ENCODE results near the gene PIBF1. TPM values are rescaled to one million over a fixed set of nuclear protein-coding genes. Genes with fewer than 3 reads are reported as not detected.
"Not testable (repeated sequence)": the region's sequence is repeated elsewhere in the genome, so short reads cannot be mapped to it uniquely, and the experiment has no call there.

The PIBF1 gene
- polyA plus RNA-seq, 4 donors, result 40.5 to 44.8 (median 44.6) TPM

- DNase-seq (ENCODE audit: low read depth in 4 of 4, low spot score in 3 of 4), result no peak
Measured at GRCh38 chr13:73000027-73000674, 218.2 kb downstream of the PIBF1 start.

DNA sequence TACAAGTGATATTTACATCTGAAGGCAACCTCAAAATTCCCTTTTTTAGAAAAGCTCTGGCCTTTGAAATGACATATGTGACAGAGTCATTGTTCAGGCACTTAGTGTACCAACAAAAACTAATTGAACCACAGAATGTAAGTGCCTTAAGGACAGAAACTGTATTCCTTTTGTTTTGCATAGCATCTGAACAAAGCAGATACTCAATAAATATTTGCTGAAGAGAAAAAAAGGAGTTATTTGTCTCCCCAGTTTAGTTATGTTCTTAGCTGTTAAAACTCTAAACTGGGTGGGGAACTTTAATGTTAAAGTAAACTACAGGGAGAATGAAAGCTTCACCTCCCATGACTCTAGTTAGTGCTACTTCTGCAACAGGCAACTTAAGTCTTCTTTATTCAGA lies 220.0 kb downstream of the PIBF1 start:
- no peak for DNase-seq (ENCODE audit: low read depth in 4 of 4, low spot score in 3 of 4)

GRCh38 chr13:73011751-73012150 lies 229.8 kb downstream of the PIBF1 start:
- DNase-seq (ENCODE audit: low read depth in 4 of 4, low spot score in 3 of 4), result no peak

DNA sequence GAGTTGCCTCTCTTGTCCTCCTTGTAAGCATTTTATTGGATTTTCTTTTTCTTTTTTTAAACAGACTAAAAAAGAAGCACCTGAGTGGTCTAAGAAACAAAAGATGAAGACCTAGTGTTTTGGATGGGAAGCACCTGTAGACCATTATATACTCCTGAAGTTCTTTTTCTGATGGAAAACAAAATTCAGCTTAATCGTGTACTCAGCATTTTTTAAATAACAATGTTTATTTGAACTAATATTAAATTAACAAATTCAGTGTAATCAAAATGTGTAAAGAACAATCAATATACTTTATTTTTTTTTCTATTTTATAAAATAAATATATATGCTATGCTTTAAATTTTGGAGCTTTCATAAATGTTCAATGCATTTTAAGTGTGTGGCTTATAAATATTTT lies 233.9 kb downstream of the PIBF1 start:
- DNase-seq (ENCODE audit: low read depth in 4 of 4, low spot score in 3 of 4), result no peak

DNA sequence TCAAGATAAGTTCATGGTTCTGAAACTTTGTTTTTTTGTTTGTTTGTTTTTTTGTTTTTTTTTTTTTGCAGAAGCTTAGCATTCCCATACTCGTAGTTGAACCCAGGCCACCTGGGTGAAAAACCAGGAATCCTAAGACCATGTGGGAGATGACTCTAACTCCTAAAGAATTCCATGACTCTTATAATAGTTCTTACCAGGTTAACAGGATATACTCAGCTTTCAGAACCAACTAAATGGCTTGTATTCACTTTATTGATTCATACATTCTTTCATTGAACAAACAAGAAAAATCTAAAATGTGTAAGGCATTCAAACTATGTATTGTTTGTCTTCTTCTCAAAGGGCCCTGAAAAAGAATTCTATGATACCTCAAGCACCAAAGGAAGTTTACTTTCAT lies 236.4 kb downstream of the PIBF1 start:
- DNase-seq (ENCODE audit: low read depth in 4 of 4, low spot score in 3 of 4), result no peak

DNA sequence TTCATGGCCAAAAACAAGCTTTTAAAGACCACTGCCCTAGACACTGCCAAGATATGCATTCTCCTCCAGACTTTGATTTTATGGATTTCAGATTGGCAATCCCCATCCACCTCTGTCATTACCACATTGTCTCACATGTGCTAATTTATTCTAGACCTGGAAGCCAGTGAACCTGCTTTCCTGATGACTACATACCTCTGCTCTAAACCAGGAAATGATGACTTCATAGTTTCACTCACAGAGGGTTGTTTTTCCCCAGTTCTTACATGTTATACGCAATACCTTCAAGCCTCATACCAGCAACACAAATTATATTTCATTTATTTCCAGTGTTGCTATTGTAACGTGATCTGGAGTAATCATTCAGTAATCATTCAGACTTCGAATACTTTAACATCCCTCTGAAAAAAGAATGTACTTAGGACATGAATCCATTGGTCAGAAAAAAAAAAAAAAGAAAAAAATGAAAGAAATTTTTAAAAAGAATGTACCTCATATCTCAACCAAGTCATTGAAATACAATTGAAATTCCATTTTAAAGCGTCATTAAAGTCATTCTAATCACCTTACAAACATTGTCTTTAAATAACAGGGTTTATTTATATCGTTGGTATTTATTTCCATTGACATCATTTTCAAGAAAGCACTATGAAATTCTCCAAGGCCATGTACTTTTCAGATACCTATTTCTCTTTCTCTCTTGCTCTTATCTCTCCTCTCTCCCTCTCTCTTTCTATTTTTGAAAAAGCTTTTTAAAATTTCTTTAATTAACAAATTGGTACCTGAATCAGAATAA lies 243.5 kb downstream of the PIBF1 start:
- DNase-seq (ENCODE audit: low read depth in 4 of 4, low spot score in 3 of 4), result no peak

- no peak for DNase-seq (ENCODE audit: low read depth in 4 of 4, low spot score in 3 of 4)
Measured at GRCh38 chr13:73034901-73035300, 253.0 kb downstream of the PIBF1 start.

DNA sequence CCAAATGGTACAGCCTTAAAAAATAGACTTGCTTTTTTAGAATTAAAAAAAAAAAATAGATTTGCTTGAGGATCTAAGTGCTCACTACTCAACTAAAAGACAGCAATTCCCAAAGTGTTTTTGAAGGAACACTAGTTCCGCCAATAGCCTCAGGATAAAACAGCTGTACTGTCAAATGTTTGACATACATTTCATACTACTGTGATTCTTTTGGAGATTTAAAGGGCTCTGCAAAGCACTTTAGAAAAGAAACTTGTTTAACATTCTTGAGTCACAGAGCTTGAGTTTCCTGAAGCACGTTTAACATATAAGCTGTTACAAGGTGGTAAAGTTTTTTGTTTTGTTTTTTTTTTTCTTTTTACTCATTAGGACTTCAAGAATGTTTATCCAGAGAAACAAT lies 253.7 kb downstream of the PIBF1 start:
- no peak for DNase-seq (ENCODE audit: low read depth in 4 of 4, low spot score in 3 of 4)

DNA sequence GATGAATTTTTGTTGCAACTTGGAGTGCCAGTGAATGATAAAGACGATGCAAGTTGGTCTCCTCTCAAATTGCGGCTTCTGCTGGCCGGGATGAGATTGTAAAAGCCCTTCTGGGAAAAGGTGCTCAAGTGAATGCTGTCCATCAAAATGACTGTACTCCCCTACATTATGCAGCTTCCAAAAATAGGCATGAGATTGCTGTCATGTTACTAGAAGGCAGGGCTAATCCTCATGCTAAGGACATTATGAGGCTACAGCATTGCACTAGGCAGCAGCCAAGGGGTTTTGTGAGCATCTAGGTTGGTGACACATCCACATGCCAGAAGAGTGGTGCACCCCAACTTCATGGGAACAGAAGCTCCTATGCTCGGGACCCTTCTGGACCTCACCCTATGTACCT lies 254.6 kb downstream of the PIBF1 start:
- no peak for DNase-seq (ENCODE audit: low read depth in 4 of 4, low spot score in 3 of 4)

DNA sequence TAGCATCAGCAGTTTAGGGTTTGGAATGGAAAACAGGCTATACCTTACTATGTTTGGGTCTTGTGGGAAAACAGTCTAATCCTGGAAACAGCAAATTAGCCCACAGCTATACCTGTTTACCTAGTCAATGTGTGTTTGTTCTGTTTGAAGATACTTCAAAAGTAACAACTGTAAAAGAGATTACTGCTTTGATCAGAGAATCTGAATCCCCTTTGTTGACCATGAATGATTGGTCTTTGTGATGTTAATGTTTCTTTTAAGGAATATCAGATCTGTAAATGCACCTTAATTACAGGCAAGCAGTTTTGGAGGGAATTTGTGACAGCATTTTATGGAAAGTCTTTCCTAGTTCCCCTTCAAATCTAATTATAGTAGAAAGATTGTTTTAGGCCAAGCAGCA lies 256.1 kb downstream of the PIBF1 start:
- no peak for DNase-seq (ENCODE audit: low read depth in 4 of 4, low spot score in 3 of 4)

- DNase-seq (ENCODE audit: low read depth in 4 of 4, low spot score in 3 of 4), result no peak
Measured at GRCh38 chr13:73039201-73040108, 257.5 kb downstream of the PIBF1 start.

DNA sequence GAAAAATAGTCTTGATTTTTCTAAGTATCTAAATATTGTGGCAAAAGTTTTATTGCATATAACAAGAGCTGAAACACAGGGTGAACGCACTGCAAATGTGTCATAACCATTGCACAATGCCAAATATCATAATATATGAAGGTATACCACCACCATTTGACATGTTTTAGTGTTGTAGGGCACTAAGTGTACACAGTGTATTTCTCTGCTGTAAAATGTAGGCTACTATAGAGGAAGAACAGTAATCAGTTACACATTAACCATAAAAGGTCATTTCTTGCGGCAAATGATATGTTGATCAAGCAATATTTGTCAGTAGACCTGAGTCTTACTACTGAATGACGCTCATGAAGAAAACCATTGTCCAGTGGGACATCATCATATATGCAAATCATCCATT lies 258.6 kb downstream of the PIBF1 start:
- DNase-seq (ENCODE audit: low read depth in 4 of 4, low spot score in 3 of 4), result no peak

- DNase-seq (ENCODE audit: low read depth in 4 of 4, low spot score in 3 of 4), result no peak
Measured at GRCh38 chr13:73040968-73041596, 259.1 kb downstream of the PIBF1 start.

GRCh38 chr13:73045031-73045430 lies 263.1 kb downstream of the PIBF1 start:
- no peak for DNase-seq (ENCODE audit: low read depth in 4 of 4, low spot score in 3 of 4)

GRCh38 chr13:73048615-73049014 lies 266.7 kb downstream of the PIBF1 start:
- DNase-seq (ENCODE audit: low read depth in 4 of 4, low spot score in 3 of 4), result not testable (repeated sequence)

DNA sequence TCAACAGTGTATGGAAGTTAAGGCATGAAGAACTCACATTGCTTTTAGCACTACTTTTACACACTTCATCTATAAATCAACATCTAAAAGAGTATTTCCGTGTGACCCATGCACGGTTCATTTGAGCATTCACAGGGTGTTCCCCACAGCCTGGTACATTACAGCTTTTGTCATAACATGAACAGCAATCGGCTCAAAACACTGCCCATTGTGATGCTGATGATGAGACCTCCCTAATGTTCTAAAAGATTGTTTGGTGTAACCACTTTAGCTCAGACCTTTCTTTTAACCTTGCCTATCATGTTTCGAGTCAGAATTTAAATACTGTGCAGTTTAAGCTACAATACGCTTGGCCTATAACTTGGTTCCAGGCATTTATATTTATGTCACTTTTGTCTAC lies 272.8 kb downstream of the PIBF1 start:
- DNase-seq (ENCODE audit: low read depth in 4 of 4, low spot score in 3 of 4), result no peak

- DNase-seq (ENCODE audit: low read depth in 4 of 4, low spot score in 3 of 4), result no peak
Measured at GRCh38 chr13:73055813-73056564, 274.1 kb downstream of the PIBF1 start.

GRCh38 chr13:73056565-73056962 lies 274.6 kb downstream of the PIBF1 start:
- no peak for DNase-seq (ENCODE audit: low read depth in 4 of 4, low spot score in 3 of 4)

GRCh38 chr13:73057284-73058063 lies 275.5 kb downstream of the PIBF1 start:
- no peak for DNase-seq (ENCODE audit: low read depth in 4 of 4, low spot score in 3 of 4)

DNA sequence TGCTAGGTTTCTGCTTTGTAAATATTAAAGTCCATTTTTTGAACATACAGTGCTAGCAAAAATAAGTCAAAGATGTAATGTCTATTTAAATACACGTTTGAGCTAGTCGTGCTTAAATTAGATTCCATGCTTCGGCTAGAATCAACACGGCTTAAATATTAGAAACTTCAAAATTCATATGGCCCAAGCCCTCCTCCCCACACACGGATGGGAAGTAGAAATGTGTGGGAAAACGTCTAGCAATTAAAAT lies 276.1 kb downstream of the PIBF1 start:
- DNase-seq (ENCODE audit: low read depth in 4 of 4, low spot score in 3 of 4), result no peak
